K562 (cell line): Measurements from ENCODE around the gene ZNF32. TPM values are rescaled to one million over a fixed set of nuclear protein-coding genes. Genes with fewer than 3 reads are reported as not detected.

Experiments
- CBFA2T2 ChIP-seq: fragments of 450-650 bp; conservative IDR thresholded peaks from 2 replicates; pipeline ENCODE4 v1.6.1; 2017; ENCODE audit warnings: mild to moderate bottlenecking
- CHD2 ChIP-seq: IDR thresholded peaks from 2 replicates; pipeline ENCODE4 v1.6.1; 2011; ENCODE audit warnings: low read depth, low read length
- CLOCK ChIP-seq: fragments of 250-450 bp; sonication (Bioruptor Pico); IDR thresholded peaks from 2 replicates; pipeline ENCODE4 v1.4.0; 2020; ENCODE audit warnings: mild to moderate bottlenecking, moderate library complexity, borderline replicate concordance
- EGR1 ChIP-seq: fragments of 450-650 bp; conservative IDR thresholded peaks from 2 replicates; pipeline ENCODE4 v1.6.1; 2017; ENCODE audit warnings: mild to moderate bottlenecking
- GTF2B ChIP-seq: IDR thresholded peaks from 2 replicates; pipeline ENCODE4 v1.6.1; 2011; ENCODE audit not compliant: insufficient read length; ENCODE audit errors: extremely low read depth
- HLTF ChIP-seq: fragments of 450-650 bp; IDR thresholded peaks from 2 replicates; pipeline ENCODE4 v1.6.1; 2016
- HOXB6 ChIP-seq: fragments of 250-450 bp; sonication (Bioruptor Pico); IDR thresholded peaks from 2 replicates; pipeline ENCODE4 v1.5.1; 2022; ENCODE audit warnings: mild to moderate bottlenecking, borderline replicate concordance
- ILF3 ChIP-seq: fragments of 450-650 bp; IDR thresholded peaks from 2 replicates; pipeline ENCODE4 v1.6.1; 2018; ENCODE audit warnings: antibody characterized with exemption, mild to moderate bottlenecking, moderate library complexity, borderline replicate concordance
- IRF1 ChIP-seq: sonication (generic); formaldehyde crosslinking; IDR thresholded peaks from 2 replicates; pipeline ENCODE4 v1.8.0; 2022; ENCODE audit warnings: missing genetic modification reagents, mild to moderate bottlenecking, borderline replicate concordance
- KLF16 ChIP-seq: IDR thresholded peaks from 2 replicates; pipeline ENCODE4 v1.6.1; 2016; ENCODE audit warnings: antibody characterized with exemption
- LARP7 ChIP-seq: fragments of 450-650 bp; IDR thresholded peaks from 2 replicates; pipeline ENCODE4 v1.6.1; 2016
- NEUROD1 ChIP-seq: fragments of 150-350 bp; IDR thresholded peaks from 2 replicates; pipeline ENCODE4 v1.6.1; 2014; ENCODE audit warnings: borderline replicate concordance, low read length, low read depth; ENCODE audit not compliant: partially characterized antibody
- PTTG1 ChIP-seq: fragments of 450-650 bp; IDR thresholded peaks from 2 replicates; pipeline ENCODE4 v1.6.1; 2016; ENCODE audit warnings: low read depth, mild to moderate bottlenecking, missing genetic modification characterization, missing compliant biosample characterization
- RAD51 ChIP-seq: fragments of 450-650 bp; IDR thresholded peaks from 2 replicates; pipeline ENCODE4 v1.7.1; 2016; ENCODE audit warnings: low read depth, mild to moderate bottlenecking, borderline replicate concordance
- RBM25 ChIP-seq: fragments of 200-400 bp; formaldehyde crosslinking; IDR thresholded peaks from 2 replicates; pipeline ENCODE4 v1.6.1; 2018; ENCODE audit warnings: low read length, low read depth, moderate library complexity; ENCODE audit not compliant: severe bottlenecking
- RNF2 ChIP-seq: sonication (generic); IDR thresholded peaks from 2 replicates; pipeline ENCODE4 v1.6.1; 2016
- SMAD3 ChIP-seq: fragments of 450-650 bp; formaldehyde crosslinking; conservative IDR thresholded peaks from 2 replicates; pipeline ENCODE4 v1.4.0; 2020; ENCODE audit warnings: mild to moderate bottlenecking
- SP1 ChIP-seq: sonication (generic); formaldehyde crosslinking; IDR thresholded peaks from 2 replicates; pipeline ENCODE4 v1.8.1; 2022; ENCODE audit warnings: mild to moderate bottlenecking, missing genetic modification reagents
- USF2 ChIP-seq: sonication (generic); formaldehyde crosslinking; IDR thresholded peaks from 2 replicates; pipeline ENCODE4 v1.5.0; 2020; ENCODE audit warnings: missing genetic modification reagents
- ZBTB8A ChIP-seq: fragments of 450-650 bp; IDR thresholded peaks from 2 replicates; pipeline ENCODE4 v1.6.1; 2018; ENCODE audit warnings: mild to moderate bottlenecking, moderate library complexity; ENCODE audit not compliant: partially characterized antibody
- ZNF280B ChIP-seq: fragments of 250-450 bp; sonication (Bioruptor Pico); IDR thresholded peaks from 2 replicates; pipeline ENCODE4 v1.5.1; 2021; ENCODE audit warnings: mild to moderate bottlenecking
- polyA plus RNA-seq, 8 experiments: library from polyadenylated mRNA; depleted of rRNA in 4 of 8; stranded (reverse) in 5 of 8; unstranded in 3 of 8; fragments of >200 nt; fragmentation: Nextera tagmentation in 2 of 8; fragmentation: Illumina TruSeq in 1 of 8; extraction: Ambion mirVana in 2 of 8; extraction: Trizol in 1 of 8; gene quantifications; 2 replicates each; pipeline versions ENCODE4 v1.2.1 to v1.2.3, GENCODE V29; 2011 to 2014; ENCODE audit warnings: inconsistent platforms in 1 of 8, missing spikeins in 1 of 8
- total RNA-seq, 7 experiments: library from RNA; depleted of rRNA in 6 of 7; stranded (reverse); fragments of >200 nt in 6 of 7; fragmentation: Illumina TruSeq in 2 of 7; extraction: Trizol in 2 of 7; gene quantifications; 2 replicates each; pipeline versions ENCODE4 v1.2.1 to v1.2.3, GENCODE V29; 2011 to 2021; ENCODE audit warnings: low replicate concordance in 1 of 7

ZNF32 gene
- total and polyA plus RNA-seq, 9 of the 15 experiments (the other 6 are each of a cell fraction or from before 2014, with no cell fraction given): 17.3 to 57.0 (median 26.3) TPM

- no peak for TF ChIP-seq IRF1
- TF ChIP-seq RAD51: no peak
- TF ChIP-seq GTF2B: no peak
- TF ChIP-seq SP1 (CRISPR knock-in tag): no peak
- no peak for TF ChIP-seq SMAD3 (CRISPR knock-in tag)
- TF ChIP-seq CLOCK (CRISPR knock-in tag): no peak
- 0 out of 2 replicates have a peak, but pooled peaks have one; percentile 33 for TF ChIP-seq ILF3
- no peak for TF ChIP-seq EGR1
- TF ChIP-seq USF2: no peak
- TF ChIP-seq CHD2: peak; percentile 86
- TF ChIP-seq HLTF: no peak
- TF ChIP-seq CBFA2T2: peak; percentile 71
- TF ChIP-seq RNF2: peak; percentile 30; the same call in 1 of the 2 replicates
- TF ChIP-seq ZNF280B (CRISPR knock-in tag): no peak
- TF ChIP-seq RBM25: no peak
- no peak for TF ChIP-seq ZBTB8A
- TF ChIP-seq HOXB6 (CRISPR knock-in tag): no peak
- TF ChIP-seq NEUROD1: peak; percentile 33
- no peak for TF ChIP-seq PTTG1
- TF ChIP-seq KLF16: peak; percentile 60; the same call in 1 of the 2 replicates
- TF ChIP-seq LARP7: no peak
Measured at GRCh38 chr10:43599333-43599732, 49.3 kb downstream of the ZNF32 start (continued).
